Naive B cell (primary cell): Measurements from ENCODE around the gene LRRC42. TPM values are rescaled to one million over a fixed set of nuclear protein-coding genes. Genes with fewer than 3 reads are reported as not detected.
"Not testable (repeated sequence)": the region's sequence is repeated elsewhere in the genome, so short reads cannot be mapped to it uniquely, and the experiment has no call there.

ENCODE experiments used
- ATAC-seq, 2 donors: fragments of 150-1000 bp; cut with Tn5 transposase; 2 replicates each; pipeline ENCODE4 v1.10.0; 2021; ENCODE audit warnings: low read depth in 2 of 2, mild to moderate bottlenecking in 2 of 2, moderate library complexity in 2 of 2
- DNase-seq: peaks from one replicate; pipeline ENCODE4 v3.0.0; 2022
- H3K27ac Mint-ChIP-seq, 6 donors: one replicate each; pipeline ENCODE4 v1.8.0; 2020 to 2022; ENCODE audit warnings: mild to moderate bottlenecking in 6 of 6, mixed read lengths in 6 of 6, moderate library complexity in 5 of 6, inconsistent platforms in 2 of 6
- H3K27me3 Mint-ChIP-seq, 3 donors: one replicate each; pipeline ENCODE4 v1.8.0; 2021 to 2022; ENCODE audit warnings: mixed read lengths in 3 of 3, mild to moderate bottlenecking in 1 of 3
- H3K36me3 Mint-ChIP-seq, 2 donors: one replicate each; pipeline ENCODE4 v1.8.0; 2020 to 2022; ENCODE audit warnings: mixed read lengths in 2 of 2, inconsistent platforms in 1 of 2, mild to moderate bottlenecking in 1 of 2
- H3K4me1 Mint-ChIP-seq, 3 donors: one replicate each; pipeline ENCODE4 v1.8.0; 2020 to 2022; ENCODE audit warnings: mixed read lengths in 3 of 3, inconsistent platforms in 1 of 3, mild to moderate bottlenecking in 1 of 3, moderate library complexity in 1 of 3
- H3K4me3 Mint-ChIP-seq, 8 donors: one replicate each; pipeline ENCODE4 v1.8.0; 2020 to 2022; ENCODE audit warnings: mild to moderate bottlenecking in 8 of 8, mixed read lengths in 8 of 8, moderate library complexity in 8 of 8, inconsistent platforms in 2 of 8
- H3K9me3 Mint-ChIP-seq, 7 donors: one replicate each; pipeline ENCODE4 v1.8.0; 2020 to 2022; ENCODE audit warnings: mixed read lengths in 7 of 7, mild to moderate bottlenecking in 5 of 7, inconsistent platforms in 2 of 7, moderate library complexity in 1 of 7
- polyA plus RNA-seq, 6 donors: library from polyadenylated mRNA; unstranded; fragments of 300-500 nt; fragmentation: Illumina TruSeq; gene quantifications; one replicate each; pipeline ENCODE4 v1.2.3, GENCODE V29; 2021; ENCODE audit warnings: low read depth in 6 of 6

LRRC42 gene
- polyA plus RNA-seq, 6 donors from 2014 or later: 5.4 to 11.1 (median 7.8) TPM

DNA sequence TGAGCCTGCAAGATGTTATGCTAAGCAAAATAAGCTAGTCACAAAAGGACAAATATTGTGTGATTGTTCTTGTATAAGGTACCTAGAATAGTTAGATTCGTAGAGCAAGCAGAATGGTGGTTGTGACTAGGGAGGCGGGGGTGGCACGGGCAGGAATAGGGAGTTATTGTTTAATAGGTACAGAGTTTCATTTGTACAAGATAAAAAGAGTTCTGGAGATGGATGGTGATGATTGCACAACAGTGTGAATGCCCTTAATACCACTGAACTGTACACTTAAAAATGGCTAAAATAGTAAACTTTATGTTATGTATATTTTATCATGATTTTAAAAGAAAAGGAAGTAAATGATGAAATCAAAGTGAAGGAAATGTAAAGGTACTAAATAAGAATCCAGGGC is 20.6 kb downstream of the LRRC42 start:
- H3K4me3 Mint-ChIP-seq: no peak overlapping the region
- no peak overlapping the region for H3K27ac Mint-ChIP-seq
- no peak for DNase-seq
- H3K27me3 Mint-ChIP-seq: no peaks in the 10 kb centered on the region
- no peak for ATAC-seq
- H3K9me3 Mint-ChIP-seq: no peaks in the 10 kb centered on the region
- peaks cover 19 to 25% of the 10 kb centered on the region in 2 donors for H3K36me3 Mint-ChIP-seq
- H3K4me1 Mint-ChIP-seq: no peaks in the 10 kb centered on the region

DNA sequence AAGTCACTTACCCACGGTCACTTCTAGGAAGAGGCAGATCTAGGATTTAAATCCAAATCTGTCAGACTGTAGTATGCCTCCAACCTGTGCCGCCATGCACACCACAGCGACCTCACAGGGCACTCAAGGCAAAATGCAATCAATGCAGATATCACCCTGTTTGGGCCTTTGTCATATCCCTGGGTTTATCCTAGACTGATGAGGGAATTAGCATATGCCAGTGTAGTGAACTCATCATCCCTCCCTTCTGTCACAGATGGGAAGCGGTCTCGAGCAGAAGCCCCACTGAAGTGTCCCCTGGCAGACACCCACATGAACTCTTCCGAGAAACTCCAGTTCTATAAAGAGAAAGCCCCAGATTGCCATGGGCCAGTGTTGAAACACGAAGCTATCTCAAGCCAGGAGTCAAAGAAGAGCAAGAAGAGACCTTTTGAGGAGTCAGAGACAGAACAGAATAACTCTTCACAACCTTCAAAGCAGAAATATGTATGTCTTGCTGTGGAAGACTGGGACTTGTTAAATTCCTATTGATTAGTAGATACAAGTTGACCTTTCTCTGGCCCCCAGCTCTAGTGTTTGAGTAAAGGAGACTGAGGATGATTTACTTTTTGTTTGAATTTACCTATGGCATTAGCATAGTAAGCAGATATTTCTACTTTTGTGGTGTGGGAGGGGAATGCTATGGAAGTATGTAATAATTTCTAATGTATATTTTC is 21.4 kb downstream of the LRRC42 start:
- DNase-seq (no peak), ATAC-seq (no peak)
- H3K9me3 Mint-ChIP-seq: no peaks in the 10 kb centered on the region
- H3K27ac Mint-ChIP-seq: no peak overlapping the region
- H3K4me3 Mint-ChIP-seq: no peak overlapping the region
- no peaks in the 10 kb centered on the region for H3K4me1 Mint-ChIP-seq
- no peaks in the 10 kb centered on the region for H3K27me3 Mint-ChIP-seq
- H3K36me3 Mint-ChIP-seq: peaks cover 18% of the 10 kb centered on the region in 2 donors

DNA sequence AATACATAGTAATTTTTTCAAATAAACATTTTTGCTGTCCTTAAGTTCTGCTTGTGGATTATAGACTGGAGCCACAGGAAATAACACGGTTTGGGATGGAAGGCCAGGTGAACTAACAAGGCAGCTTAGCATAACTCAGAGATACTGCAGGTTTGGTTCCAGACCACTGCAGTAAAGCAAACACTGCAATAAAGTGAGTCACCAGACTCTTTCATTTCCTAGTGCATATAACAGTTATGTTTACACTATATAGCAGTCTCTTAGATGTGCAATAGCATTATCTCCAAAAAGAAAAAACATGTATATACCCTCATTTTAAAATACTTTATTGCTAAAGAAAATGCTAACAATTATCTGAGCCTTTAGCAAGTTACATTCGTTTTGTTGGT is 22.0 kb downstream of the LRRC42 start:
- DNase-seq (no peak), ATAC-seq (no peak)
- H3K36me3 Mint-ChIP-seq: peaks cover 16 to 18% of the 10 kb centered on the region in 2 donors
- no peak overlapping the region for H3K27ac Mint-ChIP-seq
- H3K4me3 Mint-ChIP-seq: no peak overlapping the region
- H3K4me1 Mint-ChIP-seq: no peaks in the 10 kb centered on the region
- H3K9me3 Mint-ChIP-seq: no peaks in the 10 kb centered on the region
- no peaks in the 10 kb centered on the region for H3K27me3 Mint-ChIP-seq

DNA sequence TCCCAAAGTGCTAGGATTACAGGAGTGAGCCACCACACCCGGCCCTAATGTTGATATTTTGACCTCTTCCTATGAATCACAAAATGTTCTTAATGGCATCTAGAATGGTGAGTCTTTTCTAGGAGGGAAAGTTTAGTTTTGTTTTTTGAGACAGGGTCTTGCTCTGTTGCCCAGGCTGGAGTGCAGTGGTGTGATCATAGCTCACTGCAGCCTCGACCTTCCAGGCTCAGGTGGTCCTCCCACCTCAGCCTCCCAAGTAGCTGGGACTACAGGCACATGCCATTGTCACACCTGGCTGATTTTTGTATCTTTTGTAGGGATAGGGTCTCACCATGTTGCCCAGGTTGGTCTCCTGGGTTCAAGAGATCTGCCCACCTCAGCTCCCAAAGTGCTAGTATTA is 23.2 kb downstream of the LRRC42 start:
- DNase-seq, ATAC-seq, H3K4me1 Mint-ChIP-seq, H3K27me3 Mint-ChIP-seq, H3K4me3 Mint-ChIP-seq, H3K9me3 Mint-ChIP-seq: not testable (repeated sequence)
- Mint-ChIP-seq H3K36me3 (peaks cover 14 to 16% of the 10 kb centered on the region in 2 donors), H3K27ac (peak overlapping the region in 3 of 6 donors; percentile 3 to 63 (median 40))

DNA sequence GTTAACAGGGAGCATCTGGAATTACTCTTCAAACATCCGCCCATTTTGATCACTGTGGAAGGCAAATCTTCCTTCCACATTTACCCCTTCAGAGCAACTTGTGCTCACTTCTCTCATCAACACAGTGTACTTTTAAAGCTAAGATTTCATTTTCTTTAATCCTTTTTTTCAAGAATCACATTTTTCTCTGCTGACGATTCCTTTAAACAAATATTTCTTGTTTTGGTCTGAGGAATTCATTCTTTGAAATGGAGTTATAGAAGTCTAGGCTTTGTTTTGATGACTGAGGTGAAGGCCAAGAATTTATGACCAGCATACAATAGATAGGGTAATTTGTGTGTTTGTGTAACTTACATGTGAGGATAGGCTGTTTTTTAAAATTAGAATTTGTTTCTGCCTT is 25.6 kb downstream of the LRRC42 start:
- H3K4me3 Mint-ChIP-seq: no peak overlapping the region
- no peaks in the 10 kb centered on the region for H3K4me1 Mint-ChIP-seq
- DNase-seq (no peak), ATAC-seq (no peak)
- no peaks in the 10 kb centered on the region for H3K27me3 Mint-ChIP-seq
- H3K36me3 Mint-ChIP-seq: peaks cover 10% of the 10 kb centered on the region in 2 donors
- H3K9me3 Mint-ChIP-seq: no peaks in the 10 kb centered on the region
- no peak overlapping the region for H3K27ac Mint-ChIP-seq

DNA sequence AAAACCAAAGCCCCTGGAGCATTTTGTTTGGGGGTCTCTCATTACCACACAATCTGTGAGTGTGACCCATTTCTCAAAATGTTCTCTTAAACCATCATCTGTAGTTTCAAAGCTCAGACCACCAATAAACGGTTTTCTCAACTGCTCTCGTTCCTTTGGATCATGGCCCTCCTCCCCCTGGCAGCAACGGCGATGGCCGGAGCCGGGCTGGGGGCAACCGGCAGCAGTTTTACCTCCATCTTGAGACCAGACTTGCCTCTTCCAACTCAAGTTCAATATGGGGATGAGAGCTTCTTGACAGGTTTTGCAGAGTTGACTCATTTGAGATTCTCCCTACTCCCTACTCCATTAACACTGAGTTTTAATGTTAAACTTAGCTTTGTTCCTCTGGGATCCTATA is 29.7 kb downstream of the LRRC42 start:
- DNase-seq (no peak), ATAC-seq (no peak)
- Mint-ChIP-seq H3K4me3 (no peak overlapping the region), H3K36me3 (peaks cover 4 to 10% of the 10 kb centered on the region in 2 donors), H3K27me3 (peaks cover 0 to 9% (median 0%) of the 10 kb centered on the region in 3 donors), H3K27ac (no peak overlapping the region), H3K4me1 (peaks cover 0 to 8% (median 0%) of the 10 kb centered on the region in 3 donors), H3K9me3 (no peaks in the 10 kb centered on the region)

DNA sequence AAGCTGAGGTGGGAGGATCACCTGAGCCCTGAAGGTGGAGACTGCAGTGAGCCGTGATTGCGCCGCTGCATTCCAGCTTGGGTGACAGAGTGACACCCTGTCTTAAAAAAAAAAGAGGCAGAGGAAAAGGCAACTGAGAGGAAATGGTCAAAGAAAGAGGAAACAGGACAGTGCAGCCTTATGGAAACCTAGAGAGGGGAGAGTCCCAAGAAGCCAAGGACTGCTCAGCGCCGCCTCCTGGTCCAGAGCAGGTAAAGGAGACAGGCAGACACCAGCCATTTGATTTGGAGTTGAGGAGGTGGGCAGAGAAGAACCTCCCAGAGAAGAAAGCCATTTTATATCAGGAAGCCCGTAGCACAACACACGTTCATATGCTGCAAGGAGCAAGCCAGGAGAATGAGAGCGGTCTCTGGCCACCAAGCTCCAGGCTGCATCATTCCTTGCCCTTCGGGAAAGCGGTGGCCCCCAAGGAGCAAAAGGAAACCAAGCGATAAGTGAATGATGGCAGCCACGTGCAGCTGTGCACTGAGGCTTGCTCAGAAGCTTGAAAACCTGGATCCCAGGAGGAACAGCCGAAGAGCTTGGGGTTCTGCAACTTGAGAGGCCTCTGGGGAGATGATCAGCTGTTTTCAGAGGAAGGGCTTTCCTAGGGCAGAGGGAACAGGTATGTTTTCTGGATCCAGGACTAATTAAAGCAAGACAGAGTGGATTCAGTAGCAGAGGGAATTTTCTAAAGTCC is 33.7 kb downstream of the LRRC42 start:
- Mint-ChIP-seq H3K27me3 (peaks cover 0 to 20% (median 5%) of the 10 kb centered on the region in 3 donors), H3K4me3 (no peak overlapping the region), H3K9me3 (no peaks in the 10 kb centered on the region), H3K36me3 (no peaks in the 10 kb centered on the region), H3K4me1 (peaks cover 0 to 13% (median 0%) of the 10 kb centered on the region in 3 donors), H3K27ac (peak overlapping the region in 1 of 6 donors; percentile 51)
- ATAC-seq (no peak), DNase-seq (no peak)

DNA sequence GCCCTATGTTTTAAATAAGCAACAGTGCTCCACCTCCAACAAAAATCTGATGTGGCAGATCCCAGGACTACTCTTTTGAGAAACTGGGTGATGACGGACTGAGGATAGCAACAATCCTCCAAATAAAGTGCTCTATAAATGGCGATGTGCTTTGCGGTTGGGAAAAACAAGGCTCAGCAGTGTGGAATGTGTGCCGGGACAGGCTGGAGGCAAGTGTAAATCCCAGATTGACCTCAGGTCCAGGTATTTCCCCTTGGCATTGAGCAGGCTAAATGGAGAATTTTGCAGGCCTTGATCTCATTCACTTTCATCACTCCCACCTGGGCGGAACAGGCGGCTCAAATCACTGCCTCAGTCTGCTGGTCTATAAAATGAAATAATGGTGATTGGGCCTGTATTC is 35.1 kb downstream of the LRRC42 start:
- Mint-ChIP-seq H3K4me1 (peaks cover 0 to 13% (median 0%) of the 10 kb centered on the region in 3 donors), H3K9me3 (no peaks in the 10 kb centered on the region), H3K27me3 (peaks cover 0 to 20% (median 5%) of the 10 kb centered on the region in 3 donors), H3K36me3 (no peaks in the 10 kb centered on the region), H3K4me3 (no peak overlapping the region), H3K27ac (no peak overlapping the region)
- ATAC-seq: no peak
- DNase-seq: no peak

DNA sequence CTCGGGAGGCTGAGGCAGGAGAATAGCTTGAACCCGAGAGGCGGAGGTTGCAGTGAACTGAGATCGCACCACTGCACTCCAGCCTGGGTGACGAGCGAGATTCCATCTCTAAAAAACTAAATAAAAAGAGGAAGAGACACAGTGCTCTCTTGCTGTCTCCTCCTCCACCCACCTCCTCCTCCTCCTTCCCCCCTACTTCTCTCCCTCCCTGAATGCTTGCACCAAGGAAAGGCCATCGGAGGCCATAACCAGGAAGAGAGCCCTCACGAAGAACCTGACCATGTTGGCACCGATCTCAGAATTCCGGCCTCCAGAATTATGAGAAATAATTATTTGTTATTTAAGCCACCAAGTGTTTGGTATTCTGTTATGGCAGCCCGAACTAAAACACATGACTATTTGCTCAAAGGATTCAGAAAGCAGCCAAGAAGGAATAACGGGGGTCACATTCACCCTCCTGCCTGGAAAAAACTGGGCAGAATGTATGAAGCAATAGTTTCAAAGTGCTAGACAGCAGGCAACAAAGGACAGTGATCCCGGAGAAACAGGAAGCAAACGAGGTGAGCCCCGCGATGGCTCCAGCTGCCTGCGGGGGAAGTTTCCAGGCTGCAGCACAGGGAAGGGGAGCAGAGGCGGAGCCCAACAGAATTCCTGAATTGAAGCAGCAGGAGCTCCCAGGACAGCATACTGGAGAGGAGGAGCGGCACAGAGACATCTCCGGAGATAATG is 36.0 kb downstream of the LRRC42 start:
- no peak overlapping the region for H3K4me3 Mint-ChIP-seq
- peaks cover 0 to 20% (median 5%) of the 10 kb centered on the region in 3 donors for H3K27me3 Mint-ChIP-seq
- no peaks in the 10 kb centered on the region for H3K9me3 Mint-ChIP-seq
- no peaks in the 10 kb centered on the region for H3K36me3 Mint-ChIP-seq
- DNase-seq (no peak), ATAC-seq (no peak)
- peaks cover 0 to 13% (median 0%) of the 10 kb centered on the region in 3 donors for H3K4me1 Mint-ChIP-seq
- H3K27ac Mint-ChIP-seq: no peak overlapping the region

DNA sequence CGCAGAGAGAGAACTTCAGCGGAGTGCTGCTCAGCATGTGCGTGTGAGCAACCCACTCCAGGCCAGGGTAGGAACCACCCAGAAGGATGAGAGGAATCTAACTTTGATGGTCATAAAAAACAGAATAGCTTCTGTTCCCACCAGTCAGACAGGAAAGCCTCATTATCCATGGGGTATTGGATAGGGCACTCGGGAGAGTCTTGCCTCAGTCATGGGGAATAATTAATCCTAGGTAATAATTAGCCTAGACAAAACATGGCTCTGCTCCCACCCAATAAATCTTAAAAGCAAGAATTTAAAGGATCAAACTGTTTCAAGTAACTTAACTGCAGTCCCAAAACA is 36.6 kb downstream of the LRRC42 start:
- H3K4me3 Mint-ChIP-seq: no peak overlapping the region
- no peaks in the 10 kb centered on the region for H3K36me3 Mint-ChIP-seq
- no peak overlapping the region for H3K27ac Mint-ChIP-seq
- H3K4me1 Mint-ChIP-seq: peaks cover 0 to 13% (median 0%) of the 10 kb centered on the region in 3 donors
- no peaks in the 10 kb centered on the region for H3K9me3 Mint-ChIP-seq
- DNase-seq (no peak), ATAC-seq (no peak)
- H3K27me3 Mint-ChIP-seq: peaks cover 0 to 20% (median 5%) of the 10 kb centered on the region in 3 donors

DNA sequence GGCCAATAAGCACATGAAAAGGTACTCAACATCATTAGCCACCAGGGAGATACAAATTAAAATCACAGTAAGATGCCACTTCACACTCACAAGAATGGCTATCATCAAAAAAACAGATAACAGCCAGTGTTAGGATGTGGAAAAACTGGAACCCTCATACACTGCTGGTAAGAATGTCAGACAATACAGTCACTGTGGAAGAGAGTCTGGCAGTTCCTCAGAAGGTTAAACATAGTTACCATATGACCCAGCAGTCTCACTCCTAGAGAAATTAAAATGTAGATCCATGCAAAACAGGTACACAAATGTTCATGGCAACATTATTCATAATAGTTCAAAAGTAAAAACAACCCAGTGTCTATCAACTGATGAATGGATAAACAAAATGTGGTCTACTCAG is 38.6 kb downstream of the LRRC42 start:
- Mint-ChIP-seq H3K4me3 (no peak overlapping the region), H3K9me3 (no peaks in the 10 kb centered on the region), H3K27ac (no peak overlapping the region), H3K36me3 (no peaks in the 10 kb centered on the region), H3K4me1 (peaks cover 0 to 7% (median 0%) of the 10 kb centered on the region in 3 donors), H3K27me3 (peaks cover 0 to 13% (median 5%) of the 10 kb centered on the region in 3 donors)
- ATAC-seq (no peak), DNase-seq (no peak)

DNA sequence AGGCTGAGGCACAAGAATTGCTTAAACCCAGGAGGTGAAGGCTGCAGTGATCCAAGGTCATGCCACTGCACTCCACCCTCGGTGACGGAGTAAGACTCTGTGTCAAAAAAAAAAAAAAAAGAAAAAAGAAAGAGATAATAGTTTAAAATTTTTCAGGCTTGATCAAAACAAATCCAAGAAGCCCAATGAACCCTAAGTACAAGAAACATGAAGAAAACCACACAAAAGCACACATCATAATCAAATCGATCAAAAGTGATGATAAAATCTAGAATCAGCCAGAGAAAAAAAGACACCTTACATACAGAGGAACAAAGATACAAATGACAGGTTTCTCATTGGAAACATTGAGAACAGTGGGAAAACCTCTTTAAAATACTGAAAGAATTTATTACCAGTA is 40.3 kb downstream of the LRRC42 start:
- ATAC-seq: no peak
- Mint-ChIP-seq H3K4me3 (no peak overlapping the region), H3K27ac (no peak overlapping the region), H3K4me1 (peaks cover 0 to 5% (median 0%) of the 10 kb centered on the region in 3 donors), H3K36me3 (peaks cover 0 to 3% of the 10 kb centered on the region in 2 donors), H3K27me3 (peaks cover 0 to 9% (median 5%) of the 10 kb centered on the region in 3 donors), H3K9me3 (peaks cover 0 to 3% (median 0%) of the 10 kb centered on the region in 7 donors)
- DNase-seq: no peak

DNA sequence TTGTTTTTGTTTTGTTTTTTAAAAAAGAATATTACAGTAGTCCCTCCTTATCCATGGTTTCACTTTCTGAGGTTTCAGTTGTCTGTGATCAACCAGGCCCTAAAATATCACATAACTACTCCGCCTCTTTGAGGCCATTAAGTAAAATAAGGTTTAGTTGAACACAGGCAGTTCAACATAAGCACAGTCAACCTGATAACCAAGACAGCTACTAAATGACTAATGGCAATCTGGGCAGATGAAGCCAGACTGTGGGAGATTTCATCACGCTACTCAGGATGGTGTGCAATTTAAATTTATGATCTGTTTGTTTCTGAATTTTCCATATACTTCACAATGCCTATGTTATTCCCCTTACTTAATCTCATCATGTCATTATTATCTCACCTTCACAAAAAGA is 41.7 kb downstream of the LRRC42 start:
- Mint-ChIP-seq H3K27ac (no peak overlapping the region), H3K4me1 (no peaks in the 10 kb centered on the region), H3K27me3 (no peaks in the 10 kb centered on the region), H3K9me3 (peaks cover 0 to 6% (median 0%) of the 10 kb centered on the region in 7 donors), H3K36me3 (peaks cover 0 to 5% of the 10 kb centered on the region in 2 donors), H3K4me3 (no peak overlapping the region)
- DNase-seq (no peak), ATAC-seq (no peak)
